ENCODE measurements around the gene UNC13A.

DNA sequence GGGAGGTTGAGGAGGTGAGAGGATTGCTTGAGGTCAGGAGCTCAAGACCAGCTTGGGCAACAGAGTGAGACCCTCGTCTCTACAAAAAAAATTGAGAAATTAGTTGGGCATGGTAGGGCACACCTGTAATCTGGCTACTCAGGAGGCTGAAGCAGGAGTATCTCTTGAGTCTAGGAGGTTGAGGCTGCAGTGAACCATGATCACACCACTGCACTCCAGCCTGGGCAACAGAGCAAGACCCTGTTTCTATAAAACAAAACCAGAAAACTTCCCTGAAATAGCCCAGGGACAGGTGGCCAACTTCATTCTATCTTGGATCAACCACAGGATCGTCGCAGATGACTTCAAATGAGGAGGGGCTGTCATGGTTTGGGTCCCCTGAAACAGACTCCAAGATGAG is 104.0 kb downstream of the UNC13A start:
- TF ChIP-seq, protein P1, sequence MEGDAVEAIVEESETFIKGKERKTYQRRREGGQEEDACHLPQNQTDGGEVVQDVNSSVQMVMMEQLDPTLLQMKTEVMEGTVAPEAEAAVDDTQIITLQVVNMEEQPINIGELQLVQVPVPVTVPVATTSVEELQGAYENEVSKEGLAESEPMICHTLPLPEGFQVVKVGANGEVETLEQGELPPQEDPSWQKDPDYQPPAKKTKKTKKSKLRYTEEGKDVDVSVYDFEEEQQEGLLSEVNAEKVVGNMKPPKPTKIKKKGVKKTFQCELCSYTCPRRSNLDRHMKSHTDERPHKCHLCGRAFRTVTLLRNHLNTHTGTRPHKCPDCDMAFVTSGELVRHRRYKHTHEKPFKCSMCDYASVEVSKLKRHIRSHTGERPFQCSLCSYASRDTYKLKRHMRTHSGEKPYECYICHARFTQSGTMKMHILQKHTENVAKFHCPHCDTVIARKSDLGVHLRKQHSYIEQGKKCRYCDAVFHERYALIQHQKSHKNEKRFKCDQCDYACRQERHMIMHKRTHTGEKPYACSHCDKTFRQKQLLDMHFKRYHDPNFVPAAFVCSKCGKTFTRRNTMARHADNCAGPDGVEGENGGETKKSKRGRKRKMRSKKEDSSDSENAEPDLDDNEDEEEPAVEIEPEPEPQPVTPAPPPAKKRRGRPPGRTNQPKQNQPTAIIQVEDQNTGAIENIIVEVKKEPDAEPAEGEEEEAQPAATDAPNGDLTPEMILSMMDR (IDR thresholded peaks at IDR 0.05) = no peak
- TF ChIP-seq POLR2AphosphoS5 (IDR thresholded peaks at IDR 0.05) (no peak), POLR2A (IDR thresholded peaks at IDR 0.05) (no peak), EP300 (IDR thresholded peaks at IDR 0.05) (no peak)

All from suprapubic skin (tissue), 4 donors.